HG03342 (cell line): ENCODE data around the gene POPDC2.
"Not testable (repeated sequence)": the region's sequence is repeated elsewhere in the genome, so short reads cannot be mapped to it uniquely, and the experiment has no call there.

Experiments
- ATAC-seq: cut with Tn5 transposase; IDR thresholded peaks from one replicate; pipeline ENCODE4 v1.9.1; 2021; ENCODE audit warnings: mild to moderate bottlenecking, moderate library complexity; ENCODE audit not compliant: unreplicated experiment

Gene POPDC2

GRCh38 chr3:119660474-119661440 is at the start of gene POPDC2:
Gene POPDC2, minus strand, starts transcription at chr3:119660589. Its CDS starts 166 bp downstream, at chr3:119660423.
- ATAC-seq, result no peak

- no peak for ATAC-seq
Observed at GRCh38 chr3:119703820-119704531, 43.6 kb upstream of the POPDC2 start.

GRCh38 chr3:119702530-119703527 is 42.4 kb upstream of the POPDC2 start, which contains the start of gene CFAP91:
Gene CFAP91, plus strand, starts transcription at chr3:119703022. Its CDS starts 77 bp downstream, at chr3:119703099.
- ATAC-seq, result peak; percentile 91

GRCh38 chr3:119700920-119701734 is 40.7 kb upstream of the POPDC2 start:
- peak; percentile 6 for ATAC-seq

- peak; percentile 32 for ATAC-seq
Observed at GRCh38 chr3:119700269-119700919, 40.0 kb upstream of the POPDC2 start.

- ATAC-seq, result no peak
Observed at GRCh38 chr3:119697394-119697793, 37.0 kb upstream of the POPDC2 start.

- no peak for ATAC-seq
Observed at GRCh38 chr3:119695480-119695879, 35.1 kb upstream of the POPDC2 start.

GRCh38 chr3:119690043-119690656 is 29.8 kb upstream of the POPDC2 start:
- ATAC-seq, result no peak

- no peak for ATAC-seq
Observed at GRCh38 chr3:119683421-119683820, 23.0 kb upstream of the POPDC2 start.

- no peak for ATAC-seq
Observed at GRCh38 chr3:119681279-119681678, 20.9 kb upstream of the POPDC2 start.

GRCh38 chr3:119679874-119680273 is 19.5 kb upstream of the POPDC2 start:
- no peak for ATAC-seq

GRCh38 chr3:119678209-119678608 is 17.8 kb upstream of the POPDC2 start:
- not testable (repeated sequence) for ATAC-seq

- no peak for ATAC-seq
Observed at GRCh38 chr3:119677641-119677934, 17.2 kb upstream of the POPDC2 start.

- peak; percentile 86 for ATAC-seq
Observed at GRCh38 chr3:119676771-119677640, 16.6 kb upstream of the POPDC2 start, which contains the start of gene COX17. Gene COX17, minus strand, starts transcription at chr3:119677406. Its CDS starts 96 bp downstream, at chr3:119677310.

GRCh38 chr3:119676020-119676419 is 15.6 kb upstream of the POPDC2 start:
- no peak for ATAC-seq

- ATAC-seq, result no peak
Observed at GRCh38 chr3:119675188-119675874, 14.9 kb upstream of the POPDC2 start.

GRCh38 chr3:119673875-119674274 is 13.5 kb upstream of the POPDC2 start:
- ATAC-seq, result no peak
